ENCODE data around the gene CD248. TPM values are rescaled to one million over a fixed set of nuclear protein-coding genes. Genes with fewer than 3 reads are reported as not detected.
A peak's percentile ranks its signal among the peaks of the same experiment; 100 is the strongest.

CD248 gene
- total and polyA plus RNA-seq, 8 donors, result 0.58 to 66.9 (median 5.7) TPM

DNA sequence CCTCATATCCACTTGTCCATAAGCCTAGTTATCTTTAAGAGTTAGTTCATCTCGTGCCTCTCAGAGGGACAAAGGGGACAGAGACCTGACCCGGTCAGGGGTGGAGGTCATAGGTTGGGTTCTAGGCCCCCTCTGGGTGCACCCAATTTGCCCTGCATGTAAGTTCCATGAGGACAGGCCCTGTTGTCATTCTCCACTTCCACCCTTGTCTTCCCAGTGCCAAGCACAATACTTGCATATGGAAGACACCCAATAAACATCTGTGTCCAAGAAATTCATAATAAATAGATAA is 26.6 kb downstream of the CD248 start:
- Histone ChIP-seq H3K27me3 (peaks cover 0 to 47% (median 19%) of the 10 kb centered on the region in 3 donors), H3K27ac (peak overlapping the region in 2 of 5 donors; percentile 92 to 93), H3K4me1 (peaks cover 25 to 60% (median 51%) of the 10 kb centered on the region in 4 donors), H3K4me3 (peak overlapping the region in 2 of 4 donors; percentile 60 to 87), H3K9me3 (no peaks in the 10 kb centered on the region), H3K36me3 (peaks cover 0 to 12% (median 6%) of the 10 kb centered on the region in 4 donors)
- 60 to 75% (median 74%) methylated on average over 2 of the region's 2 CpGs for WGBS, 5 donors
- no peak for TF ChIP-seq POLR2A (IDR thresholded peaks at IDR 0.05)
- TF ChIP-seq, protein P1, sequence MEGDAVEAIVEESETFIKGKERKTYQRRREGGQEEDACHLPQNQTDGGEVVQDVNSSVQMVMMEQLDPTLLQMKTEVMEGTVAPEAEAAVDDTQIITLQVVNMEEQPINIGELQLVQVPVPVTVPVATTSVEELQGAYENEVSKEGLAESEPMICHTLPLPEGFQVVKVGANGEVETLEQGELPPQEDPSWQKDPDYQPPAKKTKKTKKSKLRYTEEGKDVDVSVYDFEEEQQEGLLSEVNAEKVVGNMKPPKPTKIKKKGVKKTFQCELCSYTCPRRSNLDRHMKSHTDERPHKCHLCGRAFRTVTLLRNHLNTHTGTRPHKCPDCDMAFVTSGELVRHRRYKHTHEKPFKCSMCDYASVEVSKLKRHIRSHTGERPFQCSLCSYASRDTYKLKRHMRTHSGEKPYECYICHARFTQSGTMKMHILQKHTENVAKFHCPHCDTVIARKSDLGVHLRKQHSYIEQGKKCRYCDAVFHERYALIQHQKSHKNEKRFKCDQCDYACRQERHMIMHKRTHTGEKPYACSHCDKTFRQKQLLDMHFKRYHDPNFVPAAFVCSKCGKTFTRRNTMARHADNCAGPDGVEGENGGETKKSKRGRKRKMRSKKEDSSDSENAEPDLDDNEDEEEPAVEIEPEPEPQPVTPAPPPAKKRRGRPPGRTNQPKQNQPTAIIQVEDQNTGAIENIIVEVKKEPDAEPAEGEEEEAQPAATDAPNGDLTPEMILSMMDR (IDR thresholded peaks at IDR 0.05), result no peak
- no peak for TF ChIP-seq EP300 (IDR thresholded peaks at IDR 0.05)
- TF ChIP-seq POLR2AphosphoS5 (IDR thresholded peaks at IDR 0.05), result no peak
- DNase-seq, result no peak
- intact Hi-C loops (cut with DNase I; ENCODE audit: low total_unique reads), result no loop called here

DNA sequence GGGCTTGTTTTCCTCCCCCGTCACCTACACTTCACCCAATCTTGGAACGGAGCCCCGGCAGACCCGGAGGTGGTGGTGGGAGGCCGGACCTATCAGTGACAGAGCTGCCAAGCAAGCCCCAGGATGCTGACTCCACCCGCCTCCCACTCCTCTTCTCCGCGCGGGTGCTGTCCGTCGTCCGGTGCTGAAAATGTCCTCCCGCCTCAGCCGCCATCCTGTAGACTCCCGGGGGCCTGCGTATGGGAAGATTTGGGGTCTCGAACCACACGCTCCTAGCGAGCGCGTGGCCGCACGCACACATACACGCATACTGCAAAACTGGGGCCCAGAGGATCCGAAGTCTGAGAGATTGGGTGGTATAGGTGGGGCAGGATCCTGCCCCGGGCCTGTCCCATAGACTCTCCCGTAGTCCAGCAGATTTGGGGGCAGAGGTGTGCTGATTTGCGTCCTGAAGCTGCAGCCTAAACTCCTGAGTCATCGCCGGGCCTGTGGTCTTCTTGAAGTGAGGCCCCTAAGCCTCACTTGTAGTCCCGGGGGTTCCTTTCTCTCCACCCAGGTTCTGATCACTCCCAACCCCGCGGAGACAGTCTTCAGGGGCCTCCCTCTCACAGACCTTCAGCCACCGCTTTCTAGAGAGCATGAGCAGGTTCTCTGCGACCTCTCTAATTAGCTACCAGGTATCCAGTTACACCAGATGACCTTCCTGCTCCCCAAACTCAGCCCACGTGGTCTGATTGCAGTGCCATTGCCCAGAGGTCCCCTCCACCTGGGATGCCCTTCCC is 27.1 kb downstream of the CD248 start:
- Histone ChIP-seq H3K27me3 (peaks cover 0 to 41% (median 19%) of the 10 kb centered on the region in 3 donors), H3K4me3 (peak overlapping the region; percentile 60 to 97 (median 80)), H3K9me3 (no peaks in the 10 kb centered on the region), H3K27ac (peak overlapping the region; percentile 92 to 98 (median 97)), H3K36me3 (peaks cover 2 to 17% (median 11%) of the 10 kb centered on the region in 4 donors), H3K4me1 (peaks cover 25 to 63% (median 51%) of the 10 kb centered on the region in 4 donors)
- peak; percentile 77 to 94 for DNase-seq
- intact Hi-C loops (cut with DNase I; ENCODE audit: low total_unique reads), result no loop called here
- TF ChIP-seq, protein P1 (IDR thresholded peaks at IDR 0.05), result no peak
- 6 to 12% (median 10%) methylated on average over 25 to 36 of the region's 36 CpGs for WGBS, 5 donors

DNA sequence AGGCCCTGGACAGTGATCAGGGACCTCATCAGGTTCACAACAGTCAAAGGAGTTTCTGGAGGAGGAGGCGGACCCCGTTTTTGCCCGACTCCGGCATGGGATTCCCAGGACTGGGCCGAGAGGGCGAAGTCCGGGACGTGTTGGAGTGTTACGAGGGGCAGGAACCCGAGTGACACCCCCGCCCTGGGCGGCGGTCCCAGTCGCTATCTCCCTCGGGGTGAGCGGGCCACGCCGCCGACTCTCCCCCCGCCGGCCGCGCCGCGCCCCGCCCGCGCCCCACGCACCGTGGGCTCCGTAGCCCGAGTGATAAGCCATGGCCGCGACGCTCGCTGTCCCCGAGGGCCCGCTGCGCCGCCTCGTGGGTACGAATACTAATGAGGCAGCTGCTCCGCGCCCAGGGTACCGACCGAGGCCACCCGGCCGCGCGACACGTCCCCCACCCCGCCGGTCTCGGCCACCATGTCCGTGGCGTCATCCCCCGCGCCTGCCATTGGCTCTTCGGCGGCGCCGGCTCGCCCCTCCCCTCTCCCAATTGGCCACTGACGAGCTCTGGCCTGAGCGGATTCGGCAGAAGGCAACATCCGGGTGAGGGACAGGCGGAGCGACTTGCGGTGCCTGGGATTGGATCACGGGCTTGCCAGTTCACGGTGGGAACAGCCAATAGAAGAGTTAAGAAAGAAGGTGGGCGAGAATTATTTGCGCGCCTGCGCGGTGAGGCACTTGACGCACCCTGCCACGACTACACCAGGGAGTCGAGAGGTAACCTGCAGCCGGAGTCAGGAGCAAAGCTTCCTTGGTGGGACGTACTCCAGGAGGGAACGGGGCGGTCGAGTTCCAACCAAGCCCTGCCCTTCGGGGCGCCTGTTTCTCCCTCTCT is 27.9 kb downstream of the CD248 start, which contains the start of gene YIF1A:
TSS of gene YIF1A (minus strand) at position 473 of the 877 bp plus-strand sequence. CDS start at position 315, 158 bp downstream.
- whole genome bisulfite sequencing, 5 donors, result 0 to 1% (median 0%) methylated on average over 33 to 87 of the region's 87 CpGs
- Histone ChIP-seq H3K36me3 (peaks cover 10 to 24% (median 20%) of the 10 kb centered on the region in 4 donors), H3K9me3 (no peaks in the 10 kb centered on the region), H3K4me1 (peaks cover 25 to 63% (median 51%) of the 10 kb centered on the region in 4 donors), H3K27me3 (peaks cover 0 to 33% (median 19%) of the 10 kb centered on the region in 3 donors), H3K27ac (peak within 1 kb of the TSS; percentile 92 to 98 (median 97)), H3K4me3 (peak within 1 kb of the TSS; percentile 60 to 97 (median 80))
- peak; percentile 99 to 100 for DNase-seq
- TF ChIP-seq POLR2A (IDR thresholded peaks at IDR 0.05), result peak in 2 of 4 donors; percentile 25 to 66
- peak; percentile 95 to 98 (median 96) for TF ChIP-seq POLR2AphosphoS5 (IDR thresholded peaks at IDR 0.05)
- no peak for TF ChIP-seq EP300 (IDR thresholded peaks at IDR 0.05)
- intact Hi-C loops (cut with DNase I; ENCODE audit: low total_unique reads), result no loop called here

DNA sequence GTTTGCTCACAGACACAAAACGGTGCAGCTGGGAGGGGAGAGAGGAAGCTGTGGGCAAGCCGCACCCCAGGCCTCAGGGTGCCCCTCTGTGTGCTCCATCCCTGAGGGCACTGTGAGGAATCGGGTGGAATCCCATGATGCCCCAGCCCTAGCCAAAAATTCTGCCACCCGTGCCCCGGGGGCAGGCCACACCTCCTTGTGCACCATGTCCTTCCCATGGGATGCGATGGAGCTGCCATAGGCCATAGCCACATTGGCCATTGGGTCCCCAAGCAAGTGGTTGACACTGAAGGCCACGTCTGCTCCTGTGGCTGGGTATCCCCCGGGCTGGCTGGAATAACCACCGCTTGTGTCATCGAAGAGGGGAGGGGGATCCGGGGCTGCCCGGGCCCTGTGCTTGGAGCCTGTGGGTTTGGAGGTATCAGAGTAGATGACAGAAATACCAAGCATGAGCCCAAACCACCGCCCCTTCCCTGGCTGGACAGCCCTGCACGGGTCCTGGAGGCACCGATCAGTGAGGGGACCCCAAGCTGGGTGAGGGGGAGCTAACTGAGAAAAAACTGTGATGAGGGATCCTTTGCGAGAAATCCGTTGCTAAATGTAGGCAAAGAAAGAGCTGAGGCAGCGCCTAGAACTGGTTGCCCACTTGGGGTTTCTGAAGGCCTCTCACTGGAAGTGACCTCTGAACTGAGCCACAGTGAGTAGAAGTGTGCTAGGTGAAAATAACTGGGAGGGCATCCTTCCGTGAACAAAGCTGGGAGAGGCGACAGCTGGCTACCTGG is 28.8 kb downstream of the CD248 start:
- no peak for TF ChIP-seq EP300 (IDR thresholded peaks at IDR 0.05)
- TF ChIP-seq, protein P1 (IDR thresholded peaks at IDR 0.05), result no peak
- H3K9me3 ChIP-seq, result no peaks in the 10 kb centered on the region
- H3K27me3 ChIP-seq, result peaks cover 0 to 25% (median 19%) of the 10 kb centered on the region in 3 donors
- peak overlapping the region; percentile 92 to 98 (median 97) for H3K27ac ChIP-seq
- DNase-seq, result peak in 1 of 2 donors; percentile 33
- H3K4me3 ChIP-seq, result peak overlapping the region; percentile 60 to 97 (median 80)
- peaks cover 10 to 32% (median 24%) of the 10 kb centered on the region in 4 donors for H3K36me3 ChIP-seq
- 29 to 43% (median 40%) methylated on average over 20 of the region's 20 CpGs for WGBS, 5 donors
- intact Hi-C loops (cut with DNase I; ENCODE audit: low total_unique reads), result no loop called here
- H3K4me1 ChIP-seq, result peaks cover 25 to 65% (median 50%) of the 10 kb centered on the region in 4 donors

Measured in stomach (tissue), 9 donors.